GM12801 (cell line): ENCODE measurements around the gene DOCK3.

Experiments
- CTCF ChIP-seq: IDR thresholded peaks from one replicate; pipeline ENCODE4 v1.5.1; 2011; ENCODE audit warnings: control low read depth; ENCODE audit not compliant: insufficient read length; ENCODE audit errors: extremely low read depth

Gene DOCK3

GRCh38 chr3:51381333-51381705 lies 706.6 kb downstream of the DOCK3 start:
- no peak for TF ChIP-seq CTCF

- TF ChIP-seq CTCF: no peak
These were observed 707.5 kb downstream of the DOCK3 start for GRCh38 chr3:51382076-51382745.

DNA sequence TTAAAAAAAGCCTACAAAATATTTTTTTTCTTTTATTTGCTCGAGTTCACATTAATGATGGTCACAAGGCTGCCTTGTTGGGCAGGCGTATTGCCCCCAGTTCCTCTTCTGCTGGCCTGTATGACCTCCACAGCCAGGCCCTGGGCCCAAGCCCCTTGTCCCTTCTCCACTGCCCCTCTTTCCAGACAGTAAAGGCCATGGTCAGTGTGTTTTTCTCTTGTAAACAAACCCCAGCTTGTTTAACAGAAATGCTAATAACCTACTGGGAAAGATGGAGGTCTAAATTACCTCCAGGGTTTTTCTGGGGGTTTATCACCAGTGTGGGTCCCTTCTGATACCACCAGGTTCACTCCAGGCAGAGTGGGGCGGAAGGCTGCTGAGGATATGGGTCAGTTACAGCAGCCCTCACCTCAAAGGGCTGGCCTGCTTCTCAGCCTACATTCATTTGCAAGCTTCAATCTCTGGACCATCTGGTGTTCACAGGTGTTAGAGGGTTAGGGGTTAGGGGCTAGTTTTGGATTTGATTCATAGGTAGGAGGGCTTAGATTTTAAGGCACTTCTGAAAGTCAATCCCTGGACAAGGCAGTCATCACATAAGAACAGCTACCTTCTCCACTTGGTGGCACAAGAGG lies 708.3 kb downstream of the DOCK3 start:
- TF ChIP-seq CTCF: no peak

DNA sequence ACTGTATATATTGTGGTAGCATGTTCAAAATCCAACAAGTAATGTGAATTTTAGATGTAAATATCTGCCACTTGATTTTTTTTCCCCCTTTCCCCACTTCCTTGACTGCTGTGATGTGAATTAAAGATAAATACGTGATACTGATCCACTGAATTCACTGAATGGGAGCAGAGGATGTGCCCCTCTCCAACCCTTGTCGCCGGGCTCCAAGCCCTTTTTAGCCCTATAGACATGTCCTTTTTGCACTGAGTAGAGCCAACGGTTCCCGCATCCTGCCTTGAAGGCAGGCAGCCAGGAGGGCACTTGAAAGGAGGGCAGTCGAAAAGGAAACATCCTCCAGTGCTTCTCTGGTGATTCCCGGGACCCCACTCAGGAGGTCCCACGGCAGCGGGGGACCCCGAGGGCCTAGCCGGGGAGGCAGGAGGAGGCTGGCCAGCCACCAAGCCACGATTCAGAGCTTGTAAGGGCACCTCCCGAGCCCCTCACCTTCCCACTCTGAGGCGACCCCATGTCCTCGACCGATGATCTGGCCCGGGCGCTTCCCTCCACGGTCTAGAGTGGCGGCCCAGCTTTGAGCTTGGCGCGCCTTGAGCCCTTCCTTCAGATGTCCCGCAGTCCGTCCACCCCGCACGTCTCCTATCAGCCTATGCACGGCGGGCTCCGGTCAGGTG lies 709.5 kb downstream of the DOCK3 start:
- TF ChIP-seq CTCF: no peak

- TF ChIP-seq CTCF: no peak
These were observed 710.2 kb downstream of the DOCK3 start, which contains the start of gene MANF for GRCh38 chr3:51384726-51385473. TSS of gene MANF (plus strand) at chr3:51385291. CDS start at chr3:51385343, 52 bp downstream.

DNA sequence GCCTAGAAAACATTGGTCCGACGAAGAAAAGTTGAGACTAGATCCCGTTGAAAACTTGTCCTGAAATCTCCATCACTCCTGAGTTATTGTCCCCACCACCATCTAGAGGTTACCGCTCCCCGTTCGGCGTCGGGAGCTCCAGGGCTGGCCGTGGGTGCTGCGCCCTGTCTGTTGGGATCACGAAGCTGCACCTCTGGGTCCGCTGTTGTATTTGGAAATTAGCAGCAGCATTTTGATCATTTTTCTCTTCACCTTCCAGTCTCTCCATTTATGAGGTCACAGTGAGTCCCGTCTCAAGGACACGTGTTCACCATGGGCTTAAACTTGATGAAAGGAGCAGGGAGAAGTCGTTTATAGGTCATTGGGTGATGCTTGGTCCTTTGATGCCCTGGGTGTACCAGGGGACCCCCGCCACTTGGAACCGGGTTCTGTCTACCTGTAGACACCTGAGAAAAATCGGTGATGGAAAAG lies 710.9 kb downstream of the DOCK3 start:
- TF ChIP-seq CTCF: no peak
